Esophagus muscularis mucosa (tissue), 4 donors: Measurements from ENCODE around the gene LMF1.

ENCODE experiments used
- CTCF ChIP-seq, 3 experiments: fragments of 200-600 bp in 2 of 3; fragments of 450-650 bp in 1 of 3; sonication (generic) in 2 of 3; IDR thresholded peaks; one replicate each; pipeline ENCODE4 v1.5.1; 2017 to 2019; ENCODE audit warnings: antibody characterized with exemption in 3 of 3, mild to moderate bottlenecking in 2 of 3, moderate library complexity in 1 of 3
- EP300 ChIP-seq: sonication (generic); formaldehyde crosslinking; IDR thresholded peaks from one replicate; pipeline ENCODE4 v1.6.1; 2017; ENCODE audit warnings: antibody characterized with exemption
- POLR2A ChIP-seq: fragments of 450-650 bp; IDR thresholded peaks from one replicate; pipeline ENCODE4 v1.6.1; 2017; ENCODE audit warnings: antibody characterized with exemption, moderate library complexity, mild to moderate bottlenecking, low read depth
- POLR2AphosphoS5 ChIP-seq, 2 donors: sonication (generic); formaldehyde crosslinking; IDR thresholded peaks; one replicate each; pipeline ENCODE4 v1.6.1; 2017; ENCODE audit warnings: antibody characterized with exemption in 2 of 2

GRCh38 chr16:890217-890616 lies 80.6 kb downstream of the LMF1 start:
- TF ChIP-seq CTCF (IDR thresholded peaks at IDR 0.05) (no peak), POLR2A (no peak), POLR2AphosphoS5 (IDR thresholded peaks at IDR 0.05) (no peak), EP300 (no peak)
